Gastrocnemius medialis (tissue), 4 donors: ENCODE measurements around the gene TXK. TPM values are rescaled to one million over a fixed set of nuclear protein-coding genes. Genes with fewer than 3 reads are reported as not detected.

Experiments used
- ATAC-seq, 2 donors: fragments of 150-250 bp; one replicate each; pipeline ENCODE4 v1.9.1; 2016
- DNase-seq, 2 donors: peaks; one replicate each; pipeline ENCODE4 v3.0.0-alpha.2; 2019
- H3K27ac ChIP-seq, 4 donors: fragments of 200-600 bp; sonication (generic); 1 replicate in 1 of 4; 2 replicates in 3 of 4; pipeline ENCODE4 v1.5.1; 2016 to 2018; ENCODE audit warnings: mild to moderate bottlenecking in 2 of 4, moderate library complexity in 1 of 4
- H3K27me3 ChIP-seq, 3 donors: fragments of 200-600 bp; sonication (generic) in 2 of 3; 1 replicate in 1 of 3; 2 replicates in 2 of 3; pipeline versions ENCODE4 v1.5.1 to v1.6.0; 2016 to 2019; ENCODE audit warnings: mild to moderate bottlenecking in 1 of 3, moderate library complexity in 1 of 3
- H3K36me3 ChIP-seq, 2 donors: fragments of 200-600 bp; sonication (generic) in 1 of 2; one replicate each; pipeline ENCODE4 v1.5.1; 2017 to 2018
- H3K4me1 ChIP-seq, 2 donors: fragments of 200-600 bp; sonication (generic) in 1 of 2; one replicate each; pipeline ENCODE4 v1.5.1; 2016 to 2017; ENCODE audit warnings: mild to moderate bottlenecking in 2 of 2
- H3K4me3 ChIP-seq, 4 donors: fragments of 200-600 bp; sonication (generic) in 3 of 4; 1 replicate in 1 of 4; 2 replicates in 3 of 4; pipeline ENCODE4 v1.5.1; 2016 to 2019; ENCODE audit warnings: mild to moderate bottlenecking in 2 of 4
- H3K9me3 ChIP-seq, 3 donors: fragments of 200-600 bp; sonication (generic) in 2 of 3; 1 replicate in 1 of 3; 2 replicates in 2 of 3; pipeline ENCODE4 v1.5.1; 2016 to 2019
- POLR2A ChIP-seq, 2 donors: fragments of 450-650 bp; IDR thresholded peaks; one replicate each; pipeline ENCODE4 v1.6.1; 2017; ENCODE audit warnings: antibody characterized with exemption in 2 of 2, mild to moderate bottlenecking in 2 of 2, moderate library complexity in 2 of 2
- in situ Hi-C, 4 donors: fragments of 200-750 bp; cut with MboI; loops; one replicate each; pipeline versions ENCODE4 v1.15.0 to v1.8.0; 2017; ENCODE audit warnings: low sequenced_read_pairs in 4 of 4
- intact Hi-C: fragments of 100-400 bp; cut with DNase I; formaldehyde crosslinking; loops from one replicate; pipeline ENCODE4 v1.15.1; 2023; ENCODE audit warnings: low total_unique reads
- total RNA-seq, 4 donors: library from RNA; depleted of rRNA; stranded (reverse); fragments of >200 nt; gene quantifications; one replicate each; pipeline versions ENCODE4 v1.1.0 to v1.2.3, GENCODE V29; 2016
- TF ChIP-seq, protein P1 (sequence below), 5 experiments: fragments of 450-650 bp in 3 of 5; fragments of 200-600 bp in 2 of 5; sonication (generic) in 2 of 5; IDR thresholded peaks in 4 of 5; conservative IDR thresholded peaks in 1 of 5; 1 replicate in 4 of 5; 2 replicates in 1 of 5; pipeline ENCODE4 v1.5.1; 2016 to 2019; ENCODE audit warnings: antibody characterized with exemption in 5 of 5, mild to moderate bottlenecking in 3 of 5, moderate library complexity in 3 of 5

Gene TXK
- total RNA-seq, 4 donors from 2014 or later, result 0.66 to 0.81 TPM; not detected in 2

DNA sequence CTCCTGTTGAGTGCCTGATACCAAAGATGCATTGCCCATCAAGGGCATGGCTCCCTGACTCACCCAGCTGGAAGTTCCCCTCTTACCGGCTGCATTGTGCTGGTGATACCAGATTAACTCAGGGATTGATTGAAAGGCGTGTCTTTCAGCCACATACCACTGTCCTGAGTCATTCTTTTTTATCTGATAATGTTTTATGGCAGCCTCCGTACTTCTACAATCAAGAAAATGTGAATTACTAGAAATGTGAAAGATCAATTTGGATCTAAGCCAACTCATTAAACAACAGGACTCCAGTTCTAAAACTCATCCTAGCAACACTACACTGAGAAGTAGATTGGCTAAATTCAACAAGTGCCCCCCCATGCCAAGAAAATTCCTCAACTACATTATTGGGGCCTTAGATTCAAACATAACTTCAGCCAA is 40.0 kb downstream of the TXK start:
- ATAC-seq (no peak), DNase-seq (no peak)
- TF ChIP-seq, protein P1, sequence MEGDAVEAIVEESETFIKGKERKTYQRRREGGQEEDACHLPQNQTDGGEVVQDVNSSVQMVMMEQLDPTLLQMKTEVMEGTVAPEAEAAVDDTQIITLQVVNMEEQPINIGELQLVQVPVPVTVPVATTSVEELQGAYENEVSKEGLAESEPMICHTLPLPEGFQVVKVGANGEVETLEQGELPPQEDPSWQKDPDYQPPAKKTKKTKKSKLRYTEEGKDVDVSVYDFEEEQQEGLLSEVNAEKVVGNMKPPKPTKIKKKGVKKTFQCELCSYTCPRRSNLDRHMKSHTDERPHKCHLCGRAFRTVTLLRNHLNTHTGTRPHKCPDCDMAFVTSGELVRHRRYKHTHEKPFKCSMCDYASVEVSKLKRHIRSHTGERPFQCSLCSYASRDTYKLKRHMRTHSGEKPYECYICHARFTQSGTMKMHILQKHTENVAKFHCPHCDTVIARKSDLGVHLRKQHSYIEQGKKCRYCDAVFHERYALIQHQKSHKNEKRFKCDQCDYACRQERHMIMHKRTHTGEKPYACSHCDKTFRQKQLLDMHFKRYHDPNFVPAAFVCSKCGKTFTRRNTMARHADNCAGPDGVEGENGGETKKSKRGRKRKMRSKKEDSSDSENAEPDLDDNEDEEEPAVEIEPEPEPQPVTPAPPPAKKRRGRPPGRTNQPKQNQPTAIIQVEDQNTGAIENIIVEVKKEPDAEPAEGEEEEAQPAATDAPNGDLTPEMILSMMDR (IDR thresholded peaks at IDR 0.05 in 4 of 5, conservative IDR thresholded peaks at IDR 0.05 in 1 of 5), result no peak
- TF ChIP-seq POLR2A (IDR thresholded peaks at IDR 0.05), result no peak
- in situ Hi-C loops, result no loop called here
- Histone ChIP-seq H3K4me1 (no peaks in the 10 kb centered on the region), H3K4me3 (no peak overlapping the region), H3K36me3 (no peaks in the 10 kb centered on the region), H3K27ac (no peak overlapping the region), H3K9me3 (no peaks in the 10 kb centered on the region), H3K27me3 (no peaks in the 10 kb centered on the region)
- intact Hi-C loops, result no loop called here

DNA sequence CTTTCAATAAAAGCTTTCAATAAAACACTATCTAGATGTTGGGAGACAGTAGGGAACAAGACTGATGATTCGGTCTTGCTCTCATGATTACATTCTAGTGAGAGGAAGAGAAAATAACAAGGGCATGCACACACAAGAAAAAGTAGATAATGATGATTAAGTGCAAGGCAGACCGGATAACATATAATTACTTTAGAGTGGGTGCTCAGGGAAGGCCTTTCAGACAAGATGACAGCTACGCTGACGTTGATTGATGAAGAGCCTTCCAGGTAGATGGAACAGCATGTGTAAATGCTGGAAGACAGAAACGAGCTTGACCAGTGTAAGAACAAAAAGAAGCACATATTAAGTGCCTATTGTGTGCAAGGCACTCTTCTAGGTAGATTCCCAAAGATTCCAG is 43.4 kb downstream of the TXK start:
- in situ Hi-C loops, result no loop called here
- no peaks in the 10 kb centered on the region for H3K27me3 ChIP-seq
- no peak for ATAC-seq
- intact Hi-C loops, result no loop called here
- H3K27ac ChIP-seq, result no peak overlapping the region
- H3K36me3 ChIP-seq, result no peaks in the 10 kb centered on the region
- H3K9me3 ChIP-seq, result no peaks in the 10 kb centered on the region
- no peak overlapping the region for H3K4me3 ChIP-seq
- no peak for DNase-seq
- H3K4me1 ChIP-seq, result no peaks in the 10 kb centered on the region
- TF ChIP-seq POLR2A (IDR thresholded peaks at IDR 0.05), result no peak
- TF ChIP-seq, protein P1 (IDR thresholded peaks at IDR 0.05 in 4 of 5, conservative IDR thresholded peaks at IDR 0.05 in 1 of 5), result no peak

DNA sequence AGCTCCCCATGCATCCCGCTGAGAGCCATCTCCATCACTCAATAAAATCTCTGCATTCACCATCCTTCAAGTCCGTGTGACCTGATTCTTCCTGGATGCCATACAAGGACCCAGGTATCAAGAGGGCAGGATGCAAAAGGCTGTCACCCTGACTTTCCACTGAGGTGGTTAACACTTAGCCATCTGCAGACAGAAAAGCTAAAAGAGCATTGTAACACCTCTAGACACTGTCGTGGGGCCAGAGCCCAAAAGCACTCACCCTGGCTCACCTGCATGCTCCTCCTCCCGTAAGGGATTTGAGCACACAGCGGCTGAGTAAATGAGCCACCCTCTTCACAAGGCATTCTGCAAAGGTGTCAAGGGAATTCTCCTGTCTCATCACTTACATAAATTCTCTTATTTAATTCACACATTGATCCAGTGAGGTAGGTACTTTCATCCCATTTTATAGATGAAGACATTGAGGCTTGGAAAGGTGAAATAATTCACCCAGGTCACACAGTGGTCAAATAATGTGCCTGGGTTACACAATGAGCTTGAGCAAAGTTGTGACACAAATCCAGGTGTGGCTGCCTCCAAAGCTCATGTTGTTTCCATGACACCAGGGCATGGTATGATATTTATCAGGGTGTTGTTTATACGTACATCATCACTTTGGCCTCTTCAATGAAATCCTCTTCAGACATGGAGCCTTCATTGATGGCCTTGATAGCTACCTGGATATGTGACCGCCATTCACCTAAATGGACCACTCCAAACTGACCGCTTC is 48.0 kb downstream of the TXK start:
- in situ Hi-C loops, result loop anchor here in 2 of 4 donors (10.0 kb wide), 2 partner anchors 81 to 161 kb away; no protein-coding TSS in a partner anchor

DNA sequence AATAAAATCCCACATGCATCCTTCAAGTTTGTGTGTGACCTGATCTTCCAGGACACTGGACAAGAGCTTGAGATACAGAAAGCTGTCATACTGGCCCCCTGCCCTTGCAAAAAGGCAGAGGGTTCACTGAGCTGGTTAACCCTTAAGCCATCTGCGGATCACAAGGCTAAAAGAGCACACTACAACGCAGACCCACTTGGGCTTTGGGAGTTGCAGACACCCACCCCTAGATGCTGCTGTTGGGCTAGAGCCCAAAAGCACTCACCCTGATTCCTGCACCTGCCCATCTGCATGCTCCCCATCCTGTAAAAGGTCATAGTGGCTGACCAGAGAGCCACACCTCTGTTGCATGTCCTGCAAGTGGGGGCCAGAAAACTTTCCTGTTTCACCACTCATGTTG is 51.1 kb downstream of the TXK start:
- ATAC-seq (no peak), DNase-seq (no peak)
- Histone ChIP-seq H3K36me3 (no peaks in the 10 kb centered on the region), H3K27me3 (no peaks in the 10 kb centered on the region), H3K9me3 (no peaks in the 10 kb centered on the region), H3K4me3 (no peak overlapping the region), H3K4me1 (no peaks in the 10 kb centered on the region), H3K27ac (no peak overlapping the region)
- intact Hi-C loops (no loop called here), in situ Hi-C loops (loop anchor here in 3 of 4 donors (5.0 to 10.0 kb wide), 3 partner anchors 76 to 158 kb away; no protein-coding TSS in a partner anchor)
- TF ChIP-seq, protein P1 (IDR thresholded peaks at IDR 0.05 in 4 of 5, conservative IDR thresholded peaks at IDR 0.05 in 1 of 5), result no peak
- no peak for TF ChIP-seq POLR2A (IDR thresholded peaks at IDR 0.05)

More for the DNA sequence above, 48.0 kb downstream of the TXK start:
- Histone ChIP-seq H3K27me3 (no peaks in the 10 kb centered on the region), H3K9me3 (no peaks in the 10 kb centered on the region), H3K36me3 (no peaks in the 10 kb centered on the region), H3K27ac (no peak overlapping the region), H3K4me3 (no peak overlapping the region), H3K4me1 (no peaks in the 10 kb centered on the region)
- no peak for ATAC-seq
- intact Hi-C loops, result loop anchor here (2.0 to 5.0 kb wide), 4 partner anchors 69 to 174 kb away; partner anchors contain the start of genes CNGA1, NFXL1 and NIPAL1
- no peak for DNase-seq
- no peak for TF ChIP-seq POLR2A (IDR thresholded peaks at IDR 0.05)
- TF ChIP-seq, protein P1 (IDR thresholded peaks at IDR 0.05 in 4 of 5, conservative IDR thresholded peaks at IDR 0.05 in 1 of 5), result no peak
